ENCODE results near the gene INHBE.

- TF ChIP-seq POLR2A (IDR thresholded peaks at IDR 0.05): no peak
- TF ChIP-seq CTCF (IDR thresholded peaks at IDR 0.05): no peak
Measured at GRCh38 chr12:57439762-57440266, 15.3 kb upstream of the INHBE start.
